C1 segment of cervical spinal cord (tissue), 14 donors: ENCODE data around the gene MYOF.

ENCODE experiments used
- DNase-seq, 14 donors: peaks; one replicate each; lab custom pipeline; 2025; lab: John Stamatoyannopoulos, UW

The MYOF gene

DNA sequence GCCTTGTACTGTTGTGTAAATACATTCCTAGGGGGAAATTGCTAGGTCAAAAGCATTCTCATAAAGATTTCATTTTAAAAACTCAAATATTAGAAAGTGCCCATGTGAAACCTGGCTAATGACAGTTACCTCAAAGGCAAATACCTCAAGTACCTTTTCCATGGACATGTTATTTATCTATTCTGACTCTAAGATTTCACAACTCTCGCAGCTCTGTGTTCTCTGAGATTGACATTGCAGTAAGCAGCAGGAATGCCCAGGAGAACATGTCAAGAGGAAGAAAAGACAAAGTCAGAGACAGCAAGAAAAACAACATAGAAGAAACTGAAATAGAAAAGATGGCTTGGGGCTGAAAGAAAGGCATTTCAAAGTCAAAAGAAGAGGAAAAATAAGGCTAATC is 221.0 kb downstream of the MYOF start:
- DNase-seq, result no peak

GRCh38 chr10:93259126-93259525 is 223.0 kb downstream of the MYOF start:
- no peak for DNase-seq
